GM13976 (cell line): ENCODE data around the gene SLC4A8.

Source experiments
- DNase-seq: peaks from one replicate; pipeline ENCODE4 v3.0.0; 2012; ENCODE audit warnings: low spot score
- CTCF ChIP-seq: IDR thresholded peaks from 2 replicates; pipeline ENCODE4 v1.5.1; 2012; ENCODE audit warnings: borderline replicate concordance, mild to moderate bottlenecking; ENCODE audit not compliant: insufficient read depth; ENCODE audit errors: extremely low read depth, missing control alignments, control extremely low read depth
- in situ Hi-C: fragments of 300-500 bp; cut with MboI; formaldehyde crosslinking; loops from one replicate; pipeline ENCODE4 v1.12.0; 2022; ENCODE audit warnings: low sequenced_read_pairs, mixed read lengths, inconsistent platforms; ENCODE audit not compliant: unreplicated experiment

SLC4A8 gene

GRCh38 chr12:51381226-51382079 lies 43.2 kb upstream of the SLC4A8 start:
- DNase-seq, result no peak
- TF ChIP-seq CTCF, result no peak
- in situ Hi-C loops, result no loop called here

GRCh38 chr12:51382173-51382572 lies 42.5 kb upstream of the SLC4A8 start:
- in situ Hi-C loops, result no loop called here
- no peak for DNase-seq
- no peak for TF ChIP-seq CTCF

- in situ Hi-C loops, result no loop called here
- TF ChIP-seq CTCF, result no peak
Observed at GRCh38 chr12:51383269-51383905, 41.2 kb upstream of the SLC4A8 start.

GRCh38 chr12:51386351-51386750 lies 38.3 kb upstream of the SLC4A8 start:
- in situ Hi-C loops, result no loop called here
- no peak for TF ChIP-seq CTCF
- DNase-seq, result no peak

More at GRCh38 chr12:51383269-51383905, 41.2 kb upstream of the SLC4A8 start:
- no peak for DNase-seq

- no peak for DNase-seq
- in situ Hi-C loops, result no loop called here
Observed at GRCh38 chr12:51388069-51388799, 36.4 kb upstream of the SLC4A8 start.

GRCh38 chr12:51388846-51389245 lies 35.8 kb upstream of the SLC4A8 start:
- no peak for TF ChIP-seq CTCF
- DNase-seq, result no peak
- in situ Hi-C loops, result no loop called here

More at GRCh38 chr12:51388069-51388799, 36.4 kb upstream of the SLC4A8 start:
- TF ChIP-seq CTCF, result no peak
